ENCODE data around the gene ZNF429.
"Not testable (repeated sequence)": the region's sequence is repeated elsewhere in the genome, so short reads cannot be mapped to it uniquely, and the experiment has no call there.

Gene ZNF429

GRCh38 chr19:21519488-21519887 is 14.1 kb downstream of the ZNF429 start:
- DNase-seq = no peak

- DNase-seq = no peak
These were observed 27.5 kb downstream of the ZNF429 start for GRCh38 chr19:21532904-21533303.

- not testable (repeated sequence) for DNase-seq
These were observed 31.4 kb downstream of the ZNF429 start for GRCh38 chr19:21536741-21537290.

- DNase-seq = no peak
These were observed 54.0 kb downstream of the ZNF429 start for GRCh38 chr19:21559444-21559843.

- DNase-seq = no peak
These were observed 59.0 kb downstream of the ZNF429 start for GRCh38 chr19:21564406-21564805.

GRCh38 chr19:21566073-21566472 is 60.7 kb downstream of the ZNF429 start:
- DNase-seq = no peak

- not testable (repeated sequence) for DNase-seq
These were observed 62.4 kb downstream of the ZNF429 start for GRCh38 chr19:21567806-21568205.

- DNase-seq = peak; percentile 79
These were observed 63.6 kb downstream of the ZNF429 start for GRCh38 chr19:21568816-21569493.

- DNase-seq = peak; percentile 45
These were observed 64.1 kb downstream of the ZNF429 start for GRCh38 chr19:21569494-21569865.

GRCh38 chr19:21571316-21571715 is 65.9 kb downstream of the ZNF429 start:
- no peak for DNase-seq

GRCh38 chr19:21574607-21575006 is 69.2 kb downstream of the ZNF429 start:
- DNase-seq = no peak

GRCh38 chr19:21576481-21576880 is 71.1 kb downstream of the ZNF429 start:
- DNase-seq = no peak

GRCh38 chr19:21580101-21580500 is 74.7 kb downstream of the ZNF429 start:
- no peak for DNase-seq

GRCh38 chr19:21580818-21581217 is 75.4 kb downstream of the ZNF429 start:
- DNase-seq = no peak

GRCh38 chr19:21581646-21582240 is 76.3 kb downstream of the ZNF429 start:
- no peak for DNase-seq

GRCh38 chr19:21584537-21584936 is 79.1 kb downstream of the ZNF429 start:
- DNase-seq = no peak

GRCh38 chr19:21585281-21585890 is 80.0 kb downstream of the ZNF429 start:
- no peak for DNase-seq

- no peak for DNase-seq
These were observed 81.1 kb downstream of the ZNF429 start for GRCh38 chr19:21586311-21587116.

- no peak for DNase-seq
These were observed 81.7 kb downstream of the ZNF429 start for GRCh38 chr19:21587117-21587461.

GRCh38 chr19:21587549-21587948 is 82.1 kb downstream of the ZNF429 start:
- DNase-seq = no peak

GRCh38 chr19:21588065-21588601 is 82.7 kb downstream of the ZNF429 start:
- no peak for DNase-seq

GRCh38 chr19:21590867-21591266 is 85.5 kb downstream of the ZNF429 start:
- DNase-seq = no peak

- no peak for DNase-seq
These were observed 87.6 kb downstream of the ZNF429 start for GRCh38 chr19:21593008-21593481.
